Fibroblast of upper back skin (primary cell): ENCODE data around the gene REX1BD.
"Not testable (repeated sequence)": the region's sequence is repeated elsewhere in the genome, so short reads cannot be mapped to it uniquely, and the experiment has no call there.

Source experiments
- DNase-seq: peaks from one replicate; pipeline ENCODE4 v3.0.0-alpha.2; 2013

REX1BD gene

GRCh38 chr19:18588611-18589379 lies at the start of gene REX1BD:
TSS of gene REX1BD (plus strand) at chr19:18588798. CDS start at chr19:18588802, 4 bp downstream.
- peak; percentile 72 for DNase-seq

- DNase-seq: no peak
These were observed 49.2 kb upstream of the REX1BD start for GRCh38 chr19:18539372-18539771.

- not testable (repeated sequence) for DNase-seq
These were observed 48.4 kb upstream of the REX1BD start for GRCh38 chr19:18540200-18540599.

GRCh38 chr19:18541258-18541991 lies 47.2 kb upstream of the REX1BD start:
- DNase-seq: no peak

- no peak for DNase-seq
These were observed 46.3 kb upstream of the REX1BD start for GRCh38 chr19:18541992-18542940.

- peak; percentile 85 for DNase-seq
These were observed 45.4 kb upstream of the REX1BD start, which contains the start of gene FKBP8 for GRCh38 chr19:18542941-18543813. TSS of gene FKBP8 (minus strand) at chr19:18543573. CDS start at chr19:18541970, 1,603 bp downstream.

- DNase-seq: peak; percentile 63
These were observed 44.7 kb upstream of the REX1BD start for GRCh38 chr19:18543814-18544475.

GRCh38 chr19:18551631-18552030 lies 37.0 kb upstream of the REX1BD start:
- DNase-seq: no peak

- peak; percentile 99 for DNase-seq
These were observed 31.0 kb upstream of the REX1BD start, which contains the start of gene KXD1 for GRCh38 chr19:18557411-18558201. TSS of gene KXD1 (plus strand) at chr19:18557870. CDS start at chr19:18562057, 4,187 bp downstream.

GRCh38 chr19:18558202-18558555 lies 30.4 kb upstream of the REX1BD start:
- no peak for DNase-seq

GRCh38 chr19:18558604-18559003 lies 30.0 kb upstream of the REX1BD start:
- no peak for DNase-seq

- DNase-seq: no peak
These were observed 28.9 kb upstream of the REX1BD start for GRCh38 chr19:18559685-18560084.

- DNase-seq: no peak
These were observed 26.5 kb upstream of the REX1BD start for GRCh38 chr19:18562086-18562485.

GRCh38 chr19:18566953-18567352 lies 21.6 kb upstream of the REX1BD start:
- no peak for DNase-seq

- no peak for DNase-seq
These were observed 20.2 kb upstream of the REX1BD start for GRCh38 chr19:18568367-18568766.

- peak; percentile 96 for DNase-seq
These were observed 16.8 kb upstream of the REX1BD start, which contains the start of gene UBA52 for GRCh38 chr19:18571564-18572344. TSS of gene UBA52 (plus strand) at chr19:18571857. CDS start at chr19:18573301, 1,444 bp downstream.

GRCh38 chr19:18574691-18575291 lies 13.8 kb upstream of the REX1BD start:
- DNase-seq: no peak

- no peak for DNase-seq
These were observed 12.2 kb upstream of the REX1BD start for GRCh38 chr19:18576383-18576782.

- DNase-seq: no peak
These were observed 11.2 kb upstream of the REX1BD start for GRCh38 chr19:18577365-18577914.
